Kidney (tissue), 14 donors: Measurements from ENCODE around the gene LAMP5. TPM values are rescaled to one million over a fixed set of nuclear protein-coding genes. Genes with fewer than 3 reads are reported as not detected.
A peak's percentile ranks its signal among the peaks of the same experiment; 100 is the strongest.

Experiments used
- DNase-seq, 5 donors: peaks; one replicate each; pipeline ENCODE4 v3.0.0-alpha.2; 2013 to 2020
- FAIRE-seq: peaks from 2 replicates; lab custom pipeline; 2012; peaks lifted over from hg19 to GRCh38; lab: Jason Lieb, UNC
- H3K27ac ChIP-seq, 2 donors: one replicate each; pipeline ENCODE4 v1.7.0; 2013; ENCODE audit warnings: low read depth in 2 of 2, low read length in 2 of 2, inconsistent platforms in 1 of 2
- H3K27me3 ChIP-seq: one replicate; pipeline ENCODE4 v1.7.1; 2013; ENCODE audit warnings: low read length, inconsistent platforms; ENCODE audit not compliant: control insufficient read depth, insufficient read depth
- H3K36me3 ChIP-seq, 3 donors: one replicate each; pipeline versions ENCODE4 v1.7.0 to v1.7.1; 2013; ENCODE audit warnings: low read length in 3 of 3, control low read depth in 1 of 3, inconsistent platforms in 1 of 3; ENCODE audit not compliant: insufficient read depth in 3 of 3, control insufficient read depth in 2 of 3
- H3K4me1 ChIP-seq, 3 donors: one replicate each; pipeline versions ENCODE4 v1.7.0 to v1.7.1; 2013; ENCODE audit warnings: low read length in 3 of 3, inconsistent platforms in 1 of 3, low read depth in 1 of 3; ENCODE audit not compliant: control insufficient read depth in 2 of 3, insufficient read depth in 2 of 3
- H3K4me3 ChIP-seq, 3 donors: one replicate each; pipeline versions ENCODE4 v1.7.0 to v1.8.1; 2013; ENCODE audit warnings: low read length in 3 of 3, control low read depth in 1 of 3, inconsistent platforms in 1 of 3
- H3K9ac ChIP-seq, 3 donors: one replicate each; pipeline versions ENCODE4 v1.7.0 to v1.7.1; 2013; ENCODE audit warnings: low read length in 3 of 3, control low read depth in 1 of 3, inconsistent platforms in 1 of 3
- H3K9me3 ChIP-seq, 3 donors: one replicate each; pipeline versions ENCODE4 v1.7.0 to v1.7.1; 2013; ENCODE audit warnings: low read length in 3 of 3, control low read depth in 1 of 3, inconsistent platforms in 1 of 3; ENCODE audit not compliant: control insufficient read depth in 2 of 3, insufficient read depth in 1 of 3
- intact Hi-C: fragments of 100-400 bp; cut with DNase I; formaldehyde crosslinking; loops from one replicate; pipeline ENCODE4 v1.11.1; 2022
- polyA plus RNA-seq: library from polyadenylated mRNA; stranded (reverse); fragments of 350-450 nt; fragmentation: Illumina TruSeq; extraction: RNeasy Lipid Tissue Mini Kit (QIAGEN cat#74804); gene quantifications from one replicate; pipeline ENCODE4 v1.2.3, GENCODE V29; 2014; ENCODE audit warnings: low read depth, low replicate concordance; ENCODE audit not compliant: insufficient read depth
- total RNA-seq: library from RNA; stranded (reverse); fragmentation: NEBNext Ultra II Directional; extraction: Animal tissue kit (Norgen Biotek cat#: 25700); gene quantifications from one replicate; pipeline ENCODE4 v1.2.1, GENCODE V29; 2021
- TF ChIP-seq, protein P1 (sequence below): IDR thresholded peaks from 3 replicates; pipeline ENCODE4 v1.5.1; 2012; ENCODE audit warnings: mild to moderate bottlenecking, moderate library complexity, borderline replicate concordance; ENCODE audit not compliant: insufficient read depth; ENCODE audit errors: extremely low read depth
- donor health status: control.
- donor health status: control.
- donor health status: control.
- donor health status: control.
- donor health status: control.
- donor health status: DM: yes; HTN: yes; CAD: no.
- donor health status: Normal renal cell carcinoma (clear cell type).

LAMP5 gene
- total and polyA plus RNA-seq, 2 donors from 2014 or later = 0.82 to 3.2 TPM

DNA sequence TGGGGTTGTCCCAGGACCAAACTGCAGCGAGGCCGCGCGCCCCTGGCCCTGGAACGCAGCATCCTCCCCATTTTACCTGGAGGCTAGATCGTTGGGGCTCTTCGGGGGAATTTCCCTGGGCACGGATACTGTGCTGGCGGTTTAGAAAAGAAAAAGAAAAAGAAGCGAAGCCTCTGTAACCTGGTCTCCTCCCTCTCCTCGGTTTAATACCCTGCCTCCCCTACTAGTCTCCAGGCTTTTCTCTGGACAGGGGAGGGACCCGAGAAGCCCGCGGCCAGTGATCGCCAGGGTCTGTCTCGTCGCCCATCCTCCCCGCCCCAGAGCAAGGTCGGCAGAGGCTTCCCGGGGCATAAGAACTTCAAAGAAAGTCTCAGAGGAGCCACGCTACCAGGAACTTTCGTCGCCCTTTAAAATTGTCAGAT, 6.1 kb upstream of the LAMP5 start:
- H3K36me3 ChIP-seq = no peaks in the 10 kb centered on the region
- intact Hi-C loops = no loop called here
- no peak overlapping the region for H3K27ac ChIP-seq
- peaks cover 49% of the 10 kb centered on the region for H3K27me3 ChIP-seq
- peaks cover 0 to 2% (median 0%) of the 10 kb centered on the region in 3 donors for H3K4me1 ChIP-seq
- TF ChIP-seq, protein P1, sequence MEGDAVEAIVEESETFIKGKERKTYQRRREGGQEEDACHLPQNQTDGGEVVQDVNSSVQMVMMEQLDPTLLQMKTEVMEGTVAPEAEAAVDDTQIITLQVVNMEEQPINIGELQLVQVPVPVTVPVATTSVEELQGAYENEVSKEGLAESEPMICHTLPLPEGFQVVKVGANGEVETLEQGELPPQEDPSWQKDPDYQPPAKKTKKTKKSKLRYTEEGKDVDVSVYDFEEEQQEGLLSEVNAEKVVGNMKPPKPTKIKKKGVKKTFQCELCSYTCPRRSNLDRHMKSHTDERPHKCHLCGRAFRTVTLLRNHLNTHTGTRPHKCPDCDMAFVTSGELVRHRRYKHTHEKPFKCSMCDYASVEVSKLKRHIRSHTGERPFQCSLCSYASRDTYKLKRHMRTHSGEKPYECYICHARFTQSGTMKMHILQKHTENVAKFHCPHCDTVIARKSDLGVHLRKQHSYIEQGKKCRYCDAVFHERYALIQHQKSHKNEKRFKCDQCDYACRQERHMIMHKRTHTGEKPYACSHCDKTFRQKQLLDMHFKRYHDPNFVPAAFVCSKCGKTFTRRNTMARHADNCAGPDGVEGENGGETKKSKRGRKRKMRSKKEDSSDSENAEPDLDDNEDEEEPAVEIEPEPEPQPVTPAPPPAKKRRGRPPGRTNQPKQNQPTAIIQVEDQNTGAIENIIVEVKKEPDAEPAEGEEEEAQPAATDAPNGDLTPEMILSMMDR = no peak
- no peak overlapping the region for H3K9ac ChIP-seq
- DNase-seq = peak in 1 of 5 donors; percentile 11
- no peak for FAIRE-seq
- H3K4me3 ChIP-seq = no peak overlapping the region
- H3K9me3 ChIP-seq = no peaks in the 10 kb centered on the region

DNA sequence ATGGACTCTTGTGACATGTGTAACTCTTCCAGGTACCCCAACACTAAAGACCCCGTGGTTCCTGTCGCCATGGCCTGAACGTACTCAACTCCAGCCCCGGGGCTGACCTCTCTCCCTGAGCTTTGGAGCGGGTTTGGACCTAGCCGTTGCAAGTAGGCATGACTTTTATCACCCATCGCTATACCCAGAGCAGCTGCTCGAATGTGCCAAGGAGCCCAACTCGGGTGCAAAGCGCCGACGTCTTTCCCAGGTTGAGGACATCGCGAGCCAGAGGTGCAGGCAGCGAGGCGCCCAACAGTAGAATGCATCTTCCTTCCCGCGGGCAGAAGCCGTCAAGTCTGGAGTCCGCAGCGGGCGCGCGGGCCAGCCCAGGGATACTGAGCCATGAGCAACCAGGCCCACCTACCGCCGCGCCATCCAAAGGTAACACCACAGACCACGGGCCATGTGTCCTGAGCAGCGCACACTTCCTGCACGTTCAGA, 5.7 kb upstream of the LAMP5 start:
- TF ChIP-seq, protein P1 = no peak
- H3K4me3 ChIP-seq = no peak overlapping the region
- H3K27ac ChIP-seq = no peak overlapping the region
- FAIRE-seq = no peak
- H3K36me3 ChIP-seq = no peaks in the 10 kb centered on the region
- H3K9me3 ChIP-seq = no peaks in the 10 kb centered on the region
- peaks cover 51% of the 10 kb centered on the region for H3K27me3 ChIP-seq
- peak in 2 of 5 donors; percentile 13 to 18 for DNase-seq
- no peak overlapping the region for H3K9ac ChIP-seq
- peaks cover 0 to 2% (median 0%) of the 10 kb centered on the region in 3 donors for H3K4me1 ChIP-seq
- intact Hi-C loops = no loop called here

DNA sequence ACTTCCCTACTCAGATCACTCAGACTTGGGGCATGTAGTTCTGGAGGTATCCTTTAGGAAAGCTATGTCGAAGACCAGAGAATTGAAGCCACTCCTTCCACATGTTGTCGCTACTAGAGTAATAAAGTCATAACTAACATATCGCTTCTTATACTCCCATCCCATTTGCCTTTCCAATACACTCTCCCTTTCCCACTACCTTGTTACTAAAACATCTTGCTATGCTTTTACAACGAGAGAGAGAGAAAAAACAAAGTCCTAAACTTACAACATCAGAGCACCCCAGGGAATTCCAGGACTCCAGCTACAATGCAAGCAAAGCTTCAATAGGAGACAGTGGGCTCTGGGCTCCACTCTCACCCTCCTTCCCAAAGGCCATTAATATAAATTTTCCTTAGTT, 5.1 kb upstream of the LAMP5 start:
- Histone ChIP-seq H3K27ac (no peak overlapping the region), H3K9me3 (no peaks in the 10 kb centered on the region), H3K4me1 (peaks cover 0 to 2% (median 0%) of the 10 kb centered on the region in 3 donors), H3K4me3 (no peak overlapping the region), H3K36me3 (no peaks in the 10 kb centered on the region), H3K9ac (no peak overlapping the region), H3K27me3 (peaks cover 54% of the 10 kb centered on the region)
- FAIRE-seq = no peak
- intact Hi-C loops = no loop called here
- TF ChIP-seq, protein P1 = no peak
- no peak for DNase-seq

DNA sequence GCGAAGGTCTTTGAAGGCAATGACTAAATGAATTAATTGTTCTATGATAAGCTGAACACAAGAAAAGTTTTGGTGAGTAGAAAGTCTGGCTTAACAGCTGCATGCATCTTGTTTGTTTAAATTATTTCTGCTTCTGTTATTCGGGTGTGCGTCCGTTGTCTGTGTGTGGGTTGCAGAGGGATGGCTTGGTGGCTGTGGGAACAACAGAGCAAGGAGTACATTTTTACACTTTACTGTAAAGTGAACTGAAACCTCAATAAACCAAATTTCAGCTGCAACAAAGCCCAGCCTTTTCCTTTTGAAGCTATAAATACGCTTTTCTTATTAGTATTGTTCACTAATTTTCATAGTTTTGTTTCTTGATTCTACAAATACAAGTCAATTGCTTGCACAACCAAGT, 3.5 kb upstream of the LAMP5 start:
- H3K27me3 ChIP-seq = peaks cover 48% of the 10 kb centered on the region
- TF ChIP-seq, protein P1 = no peak
- intact Hi-C loops = no loop called here
- no peaks in the 10 kb centered on the region for H3K9me3 ChIP-seq
- H3K9ac ChIP-seq = no peak overlapping the region
- no peaks in the 10 kb centered on the region for H3K36me3 ChIP-seq
- H3K27ac ChIP-seq = no peak overlapping the region
- H3K4me1 ChIP-seq = peaks cover 0 to 6% (median 0%) of the 10 kb centered on the region in 3 donors
- H3K4me3 ChIP-seq = no peak overlapping the region
- FAIRE-seq = no peak
- no peak for DNase-seq
